ENCODE measurements around the gene CAP2.
"Not testable (repeated sequence)": the region's sequence is repeated elsewhere in the genome, so short reads cannot be mapped to it uniquely, and the experiment has no call there.

The CAP2 gene

DNA sequence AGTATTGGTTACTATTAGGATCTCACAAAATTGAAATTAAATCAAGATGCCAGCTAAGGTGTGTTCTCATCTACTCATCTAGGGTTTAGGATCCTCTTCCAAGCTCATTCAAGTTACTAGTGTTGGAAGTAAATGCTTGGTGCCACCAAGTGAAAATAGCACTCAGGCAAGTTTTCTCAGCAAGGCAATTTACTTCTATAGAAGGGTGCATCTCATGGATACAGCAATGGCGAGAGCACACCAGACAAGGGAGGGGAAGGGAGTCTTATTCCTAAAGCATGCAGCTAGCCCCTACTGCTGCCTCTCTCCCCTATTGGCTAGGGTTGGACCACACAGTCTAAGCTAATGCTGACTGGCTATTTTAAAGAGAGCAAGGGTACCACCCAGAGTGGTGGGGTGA lies 183.7 kb downstream of the CAP2 start:
- no peak overlapping the region for H3K27ac ChIP-seq
- H3K4me1 ChIP-seq (ENCODE audit: control insufficient read depth in 1 of 2, insufficient read depth in 1 of 2, low read depth in 1 of 2, low read length in 1 of 2): peaks cover 0 to 8% of the 10 kb centered on the region in 2 experiments
- H3K4me3 ChIP-seq (ENCODE audit: low read depth in 1 of 2, low read length in 1 of 2): no peak overlapping the region
- no peaks in the 10 kb centered on the region for H3K36me3 ChIP-seq
- H3K27me3 ChIP-seq: peaks cover 54% of the 10 kb centered on the region
- TF ChIP-seq, protein P1, sequence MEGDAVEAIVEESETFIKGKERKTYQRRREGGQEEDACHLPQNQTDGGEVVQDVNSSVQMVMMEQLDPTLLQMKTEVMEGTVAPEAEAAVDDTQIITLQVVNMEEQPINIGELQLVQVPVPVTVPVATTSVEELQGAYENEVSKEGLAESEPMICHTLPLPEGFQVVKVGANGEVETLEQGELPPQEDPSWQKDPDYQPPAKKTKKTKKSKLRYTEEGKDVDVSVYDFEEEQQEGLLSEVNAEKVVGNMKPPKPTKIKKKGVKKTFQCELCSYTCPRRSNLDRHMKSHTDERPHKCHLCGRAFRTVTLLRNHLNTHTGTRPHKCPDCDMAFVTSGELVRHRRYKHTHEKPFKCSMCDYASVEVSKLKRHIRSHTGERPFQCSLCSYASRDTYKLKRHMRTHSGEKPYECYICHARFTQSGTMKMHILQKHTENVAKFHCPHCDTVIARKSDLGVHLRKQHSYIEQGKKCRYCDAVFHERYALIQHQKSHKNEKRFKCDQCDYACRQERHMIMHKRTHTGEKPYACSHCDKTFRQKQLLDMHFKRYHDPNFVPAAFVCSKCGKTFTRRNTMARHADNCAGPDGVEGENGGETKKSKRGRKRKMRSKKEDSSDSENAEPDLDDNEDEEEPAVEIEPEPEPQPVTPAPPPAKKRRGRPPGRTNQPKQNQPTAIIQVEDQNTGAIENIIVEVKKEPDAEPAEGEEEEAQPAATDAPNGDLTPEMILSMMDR (IDR thresholded peaks at IDR 0.05): no peak
- H3K9me3 ChIP-seq: no peaks in the 10 kb centered on the region

DNA sequence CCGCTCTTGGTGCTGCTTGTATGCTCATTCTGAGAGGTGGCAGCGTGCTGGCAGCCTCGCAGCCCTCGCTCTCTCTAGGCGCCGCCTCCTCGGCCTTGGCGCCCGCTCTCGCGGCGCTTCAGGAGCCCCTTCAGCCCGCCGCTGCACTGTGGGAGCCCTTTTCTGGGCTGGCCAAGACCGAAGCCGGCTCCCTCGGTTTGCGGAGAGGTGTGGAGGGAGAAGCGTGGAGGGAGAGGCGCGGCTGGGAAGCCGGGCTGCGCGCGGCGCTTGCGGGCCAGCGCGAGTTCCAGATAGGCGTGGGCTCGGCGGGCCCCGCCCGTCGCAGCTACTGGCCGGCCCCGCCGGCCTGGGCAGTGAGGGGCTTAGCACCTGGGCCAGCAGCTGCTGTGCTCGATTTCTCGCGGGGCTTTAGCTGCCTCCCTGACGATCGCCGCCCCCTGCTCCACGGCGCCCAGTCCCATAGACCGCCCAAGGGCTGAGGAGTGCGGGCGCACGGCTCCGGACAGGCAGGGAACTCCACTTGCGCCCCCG lies 187.2 kb downstream of the CAP2 start:
- TF ChIP-seq, protein P1 (IDR thresholded peaks at IDR 0.05): no peak
- Histone ChIP-seq H3K4me3 (ENCODE audit: low read depth in 1 of 2, low read length in 1 of 2) (peak overlapping the region; percentile 56 to 60), H3K27me3 (peaks cover 35% of the 10 kb centered on the region), H3K9me3 (no peaks in the 10 kb centered on the region), H3K27ac (no peak overlapping the region), H3K36me3 (no peaks in the 10 kb centered on the region), H3K4me1 (ENCODE audit: control insufficient read depth in 1 of 2, insufficient read depth in 1 of 2, low read depth in 1 of 2, low read length in 1 of 2) (peaks cover 2 to 23% of the 10 kb centered on the region in 2 experiments)

DNA sequence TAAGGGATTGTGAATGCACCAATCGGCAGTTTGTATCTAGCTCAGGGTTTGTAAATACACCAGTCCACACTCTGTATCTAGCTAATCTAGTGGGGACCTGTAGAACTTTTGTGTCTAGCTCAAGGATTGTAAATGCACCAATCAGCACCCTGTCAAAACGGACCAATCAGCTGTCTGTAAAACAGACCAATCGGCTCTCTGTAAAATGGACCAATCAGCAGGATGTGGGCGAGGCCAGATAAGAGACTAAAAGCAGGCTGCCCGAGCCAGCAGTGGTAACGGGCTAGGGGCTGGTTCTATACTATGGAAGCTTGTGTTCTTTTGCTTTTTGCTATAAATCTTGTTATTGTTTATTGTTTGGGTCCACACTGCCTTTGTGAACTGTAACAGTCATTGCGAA lies 187.9 kb downstream of the CAP2 start:
- H3K4me3 ChIP-seq (ENCODE audit: low read depth in 1 of 2, low read length in 1 of 2); H3K36me3 ChIP-seq; H3K27ac ChIP-seq; H3K9me3 ChIP-seq: not testable (repeated sequence)
- peaks cover 35% of the 10 kb centered on the region for H3K27me3 ChIP-seq
- H3K4me1 ChIP-seq (ENCODE audit: control insufficient read depth in 1 of 2, insufficient read depth in 1 of 2, low read depth in 1 of 2, low read length in 1 of 2): peaks cover 9 to 30% of the 10 kb centered on the region in 2 experiments

DNA sequence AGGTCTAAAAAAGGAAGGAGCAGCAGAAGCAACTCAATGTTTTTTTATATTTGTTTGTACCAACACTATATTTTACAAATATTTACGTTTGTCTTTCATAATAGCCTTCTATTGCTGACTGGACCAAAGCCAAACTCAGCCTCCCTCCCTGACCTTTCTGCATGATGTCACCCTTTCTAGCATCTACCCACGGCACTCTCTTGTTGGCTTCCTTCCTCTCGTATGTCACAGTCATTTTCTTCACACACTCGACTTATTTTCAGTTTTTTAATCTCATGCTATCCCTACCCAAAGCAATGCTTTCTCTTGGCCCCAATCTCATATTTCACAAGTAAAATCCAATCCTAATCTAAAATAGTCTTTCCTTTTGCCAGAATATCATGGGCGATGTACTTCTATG lies 190.4 kb downstream of the CAP2 start:
- TF ChIP-seq, protein P1 (IDR thresholded peaks at IDR 0.05): no peak
- Histone ChIP-seq H3K4me3 (ENCODE audit: low read depth in 1 of 2, low read length in 1 of 2) (no peak overlapping the region), H3K27me3 (peaks cover 34% of the 10 kb centered on the region), H3K36me3 (no peaks in the 10 kb centered on the region), H3K27ac (peak overlapping the region; percentile 79), H3K4me1 (ENCODE audit: control insufficient read depth in 1 of 2, insufficient read depth in 1 of 2, low read depth in 1 of 2, low read length in 1 of 2) (peaks cover 14 to 35% of the 10 kb centered on the region in 2 experiments), H3K9me3 (no peaks in the 10 kb centered on the region)

DNA sequence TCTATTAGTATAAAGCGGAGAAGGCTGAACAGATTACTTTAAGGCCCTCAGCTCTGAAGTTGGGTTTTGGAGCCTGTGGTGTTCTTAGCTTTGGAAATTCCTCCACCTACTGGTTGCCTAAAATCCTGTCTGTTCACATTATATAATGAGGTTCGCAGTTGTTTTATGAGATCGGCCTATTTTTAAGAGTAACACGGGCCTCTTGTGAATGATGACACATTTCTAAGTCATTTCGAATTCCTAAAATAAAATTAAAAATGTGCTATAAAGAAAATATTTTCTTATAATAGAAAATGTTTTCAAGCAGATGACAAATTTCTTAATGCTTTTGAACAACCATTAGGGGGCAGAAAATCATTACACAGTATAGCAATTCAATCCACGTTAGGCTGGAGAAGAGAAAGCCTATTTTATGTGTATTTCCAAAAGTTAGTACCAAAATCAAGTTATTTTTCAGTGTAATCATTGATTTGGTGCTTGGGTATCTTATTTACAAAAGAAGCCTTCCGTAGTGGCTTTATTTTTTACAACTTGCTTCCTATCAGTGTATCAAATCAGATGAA lies 190.9 kb downstream of the CAP2 start:
- Histone ChIP-seq H3K36me3 (no peaks in the 10 kb centered on the region), H3K4me3 (ENCODE audit: low read depth in 1 of 2, low read length in 1 of 2) (no peak overlapping the region), H3K27me3 (peaks cover 29% of the 10 kb centered on the region), H3K27ac (peak overlapping the region; percentile 79), H3K4me1 (ENCODE audit: control insufficient read depth in 1 of 2, insufficient read depth in 1 of 2, low read depth in 1 of 2, low read length in 1 of 2) (peaks cover 14 to 35% of the 10 kb centered on the region in 2 experiments), H3K9me3 (no peaks in the 10 kb centered on the region)
- TF ChIP-seq, protein P1 (IDR thresholded peaks at IDR 0.05): peak; percentile 71

DNA sequence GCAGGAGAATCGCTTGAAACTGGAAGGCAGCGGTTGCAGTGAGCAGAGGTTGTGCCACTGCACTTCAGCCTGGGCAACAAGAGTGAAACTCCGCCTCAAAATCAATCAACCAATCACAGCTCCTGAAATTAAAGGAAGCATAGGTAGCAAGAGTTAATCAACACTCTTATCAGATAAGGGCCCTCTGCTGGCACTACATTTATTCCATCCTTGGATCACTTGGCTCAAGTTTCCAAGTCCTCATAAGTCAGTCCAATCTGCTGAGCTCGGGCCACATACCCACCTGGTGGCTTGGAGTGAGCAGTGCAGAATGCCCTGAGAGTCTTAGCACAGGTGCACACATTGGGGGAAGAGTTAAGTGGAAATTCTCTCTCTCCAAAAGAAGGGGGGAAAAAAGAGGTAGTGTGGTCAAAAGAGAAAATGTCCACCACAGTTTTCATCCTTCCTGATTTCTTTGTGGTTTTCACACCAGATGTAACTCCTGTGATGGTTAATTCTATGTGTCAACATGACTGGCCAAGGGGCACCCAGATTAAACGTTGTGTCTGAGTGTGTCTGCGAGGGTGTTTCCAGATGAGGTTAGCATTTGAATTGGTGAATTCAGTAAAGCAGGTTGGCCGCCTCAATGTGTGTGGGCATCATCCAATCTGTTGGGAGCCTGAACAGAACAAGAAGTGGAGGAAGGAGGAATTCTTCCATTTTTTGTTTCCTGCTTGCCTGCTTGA lies 192.5 kb downstream of the CAP2 start:
- peaks cover 24 to 37% of the 10 kb centered on the region in 2 experiments for H3K4me1 ChIP-seq (ENCODE audit: control insufficient read depth in 1 of 2, insufficient read depth in 1 of 2, low read depth in 1 of 2, low read length in 1 of 2)
- TF ChIP-seq, protein P1 (IDR thresholded peaks at IDR 0.05): peak; percentile 54
- H3K9me3 ChIP-seq: no peaks in the 10 kb centered on the region
- no peaks in the 10 kb centered on the region for H3K36me3 ChIP-seq
- H3K27me3 ChIP-seq: peaks cover 13% of the 10 kb centered on the region
- peak overlapping the region; percentile 79 for H3K27ac ChIP-seq
- H3K4me3 ChIP-seq (ENCODE audit: low read depth in 1 of 2, low read length in 1 of 2): no peak overlapping the region

DNA sequence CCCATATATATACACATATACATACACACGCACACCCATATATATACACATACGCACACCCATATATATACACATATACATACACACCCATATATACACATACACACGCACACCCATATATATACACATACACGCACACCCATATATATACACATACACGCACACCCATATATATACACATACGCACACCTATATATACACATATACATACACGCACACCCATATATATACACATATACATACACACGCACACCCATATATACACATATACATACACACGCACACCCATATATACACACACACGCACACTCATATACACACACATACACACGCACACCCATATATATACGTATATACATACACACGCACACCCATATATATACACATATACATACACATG lies 193.2 kb downstream of the CAP2 start:
- not testable (repeated sequence) for H3K27me3 ChIP-seq; H3K9me3 ChIP-seq; H3K36me3 ChIP-seq; H3K4me3 ChIP-seq (ENCODE audit: low read depth in 1 of 2, low read length in 1 of 2)
- H3K4me1 ChIP-seq (ENCODE audit: control insufficient read depth in 1 of 2, insufficient read depth in 1 of 2, low read depth in 1 of 2, low read length in 1 of 2): peaks cover 31 to 44% of the 10 kb centered on the region in 2 experiments
- peak overlapping the region; percentile 79 for H3K27ac ChIP-seq

Data from neutrophil (primary cell).